Medulla oblongata (tissue), 1 donor: ENCODE data around the gene PTPRK.

Experiments used
- DNase-seq: peaks from one replicate; pipeline ENCODE4 v3.0.0-alpha.2; 2015; ENCODE audit errors: extremely low spot score

PTPRK gene

DNA sequence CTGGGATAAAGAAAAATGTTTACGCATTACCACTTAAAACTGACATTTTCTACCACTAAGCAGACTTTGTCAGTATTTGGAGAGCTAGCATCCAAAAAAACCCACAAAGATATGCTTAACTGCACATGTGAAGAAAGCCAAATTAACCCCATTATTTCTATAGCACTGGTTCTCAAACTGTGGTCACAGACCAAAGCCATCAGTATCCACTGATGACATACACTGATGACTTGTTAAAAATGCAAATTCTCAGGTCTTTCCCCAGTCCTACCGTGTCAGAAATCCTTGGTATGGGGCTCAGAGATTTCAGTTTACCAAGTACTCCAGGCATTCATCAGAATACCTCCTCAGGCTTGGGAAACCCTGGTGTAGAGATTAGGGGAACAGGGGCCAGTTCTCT, 230.2 kb downstream of the PTPRK start:
- no peak for DNase-seq

DNA sequence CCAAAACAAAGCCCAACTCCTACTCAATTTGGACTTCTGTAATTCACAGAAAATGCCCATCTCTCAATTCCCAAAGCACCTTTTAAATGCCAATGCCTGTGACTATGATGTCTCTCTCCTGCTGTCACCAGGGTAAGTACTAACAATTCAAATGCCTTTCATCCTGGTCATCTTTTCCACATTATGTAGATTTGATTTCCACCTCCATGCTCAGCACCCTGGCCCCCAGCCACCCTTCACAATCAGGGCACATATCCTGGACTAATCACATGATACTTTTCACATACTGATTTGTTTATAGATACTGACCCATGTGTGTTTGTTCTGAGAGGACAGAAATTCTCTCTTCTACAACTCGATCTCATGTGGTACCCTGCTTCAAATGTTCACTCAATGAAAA, 236.3 kb downstream of the PTPRK start:
- DNase-seq: no peak

DNA sequence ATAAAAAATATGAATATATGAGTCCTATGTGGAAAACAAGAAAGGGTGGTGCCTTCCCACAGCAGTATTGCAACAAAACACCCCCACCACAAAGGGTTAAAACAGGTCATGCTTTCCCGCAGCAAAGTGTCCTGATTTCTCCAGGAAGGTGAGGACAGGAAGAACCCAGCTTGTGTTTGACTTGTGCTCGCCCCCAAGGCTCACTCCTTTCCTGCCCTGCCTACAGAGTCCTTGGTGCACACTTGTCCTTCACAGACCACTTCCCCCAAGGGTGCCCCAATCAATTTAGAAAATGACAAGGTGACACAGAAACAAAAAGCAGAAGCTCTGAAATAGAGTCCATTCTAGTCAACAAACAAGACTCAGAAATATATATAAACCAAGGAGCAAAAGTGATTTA, 237.4 kb downstream of the PTPRK start:
- DNase-seq: no peak

DNA sequence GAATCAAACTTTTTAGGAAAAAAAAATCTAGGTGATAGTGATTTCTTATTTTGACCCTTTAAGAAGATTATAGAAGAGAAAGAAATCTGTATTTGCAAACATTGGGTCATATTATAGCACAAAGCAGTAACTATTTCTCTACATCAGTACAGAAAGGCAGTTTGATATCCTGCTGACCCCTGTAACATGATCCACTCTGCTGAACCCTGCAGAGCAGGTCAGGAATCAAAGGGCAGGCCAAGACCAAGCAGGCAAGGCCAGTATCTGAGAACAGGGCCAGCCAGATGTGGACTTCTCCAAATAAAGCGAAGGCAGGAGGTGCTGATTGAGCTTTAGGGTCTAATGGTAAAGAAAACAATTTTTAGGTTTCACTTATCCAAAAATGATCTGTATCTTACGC, 239.4 kb downstream of the PTPRK start:
- no peak for DNase-seq

DNA sequence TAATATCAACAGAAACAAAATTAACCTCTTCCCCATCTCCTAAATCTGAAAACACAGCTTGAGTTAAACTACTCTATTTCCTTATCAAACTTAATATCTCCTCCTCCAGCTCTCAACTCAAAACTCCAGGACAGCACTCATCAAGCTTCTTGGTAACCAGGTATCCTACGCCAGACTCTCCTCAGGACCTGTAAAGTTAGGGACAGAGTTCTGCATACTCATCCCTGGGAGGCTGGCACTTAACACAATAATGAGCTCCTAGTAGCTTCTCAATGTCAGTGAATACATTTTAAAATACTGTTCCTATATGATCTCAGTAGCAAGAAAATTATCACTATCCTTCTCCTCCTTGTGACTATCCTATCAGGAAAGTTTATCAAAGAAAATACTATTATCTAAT, 240.3 kb downstream of the PTPRK start:
- no peak for DNase-seq

DNA sequence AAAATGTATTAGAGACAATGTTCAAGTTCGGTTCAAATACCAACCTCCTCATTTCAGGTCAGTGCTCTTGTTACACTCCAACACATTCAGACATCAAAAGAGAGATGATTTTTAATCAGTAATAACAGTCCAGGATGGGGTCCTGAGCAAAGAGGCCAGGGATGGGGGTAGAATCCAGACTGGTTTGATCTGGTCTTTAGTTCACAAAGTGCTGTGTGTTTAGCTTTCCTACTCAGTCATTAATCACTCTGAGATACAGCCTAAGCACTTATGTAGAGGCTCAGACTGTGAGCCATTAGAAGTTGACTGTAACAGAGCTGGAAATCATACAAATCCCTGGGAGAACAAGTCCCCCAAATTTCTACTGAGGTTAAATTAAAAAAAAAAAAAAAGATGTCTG, 241.6 kb downstream of the PTPRK start:
- no peak for DNase-seq

DNA sequence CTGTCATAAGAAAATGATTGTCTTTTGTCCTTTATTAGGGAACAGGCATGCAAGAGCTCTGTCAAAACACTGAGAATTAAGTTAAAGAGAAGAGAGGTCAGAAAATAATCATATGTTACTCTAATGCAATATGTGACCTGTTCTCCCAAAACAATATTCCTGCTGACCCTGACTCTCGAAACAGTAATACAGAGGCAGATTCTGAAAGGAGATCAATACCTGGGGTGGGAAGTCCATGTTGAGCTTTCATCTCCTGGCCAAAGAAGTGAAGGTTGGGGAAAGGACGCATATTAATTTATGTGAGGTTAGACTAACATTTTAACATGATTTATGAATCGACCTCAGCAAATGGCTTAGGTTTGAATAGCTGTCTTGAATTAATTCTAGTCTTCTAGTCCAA, 243.0 kb downstream of the PTPRK start:
- no peak for DNase-seq

DNA sequence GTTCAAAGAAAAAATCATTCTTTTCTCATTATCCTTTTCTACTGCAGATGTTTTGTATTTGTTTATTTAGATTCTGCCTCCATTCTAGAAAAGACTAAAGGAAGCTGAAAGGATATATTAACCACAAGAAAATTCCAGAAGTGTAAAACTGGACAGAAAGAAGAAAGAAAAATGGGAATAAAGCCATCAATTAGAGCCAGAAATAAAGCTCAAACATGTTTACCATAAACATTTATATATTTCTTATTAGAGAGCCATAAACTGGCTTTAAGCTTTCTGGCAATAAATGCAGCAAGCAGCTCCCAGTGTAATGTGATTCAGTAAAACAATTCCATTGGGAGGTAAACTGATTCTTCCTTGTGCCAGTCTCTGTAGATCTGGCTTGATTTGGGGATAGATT, 244.1 kb downstream of the PTPRK start:
- no peak for DNase-seq

DNA sequence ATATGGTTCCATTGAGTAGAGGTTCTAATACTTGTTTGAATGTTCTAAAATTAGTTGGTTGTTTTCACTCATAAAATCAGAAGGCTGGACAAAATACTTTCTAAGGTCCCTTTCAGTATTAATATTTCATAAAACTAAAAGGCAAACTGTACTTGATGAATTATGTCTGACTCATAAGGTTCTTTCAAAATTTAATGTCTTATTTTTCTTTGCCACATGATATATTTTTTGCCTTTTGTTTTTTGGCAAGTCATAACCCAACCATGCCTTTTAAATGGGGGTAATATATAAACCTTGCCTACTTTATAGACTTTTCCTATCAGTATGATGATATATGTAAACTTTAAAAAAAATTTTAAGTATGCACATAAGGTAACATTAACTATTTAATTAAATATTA, 244.7 kb downstream of the PTPRK start:
- no peak for DNase-seq

DNA sequence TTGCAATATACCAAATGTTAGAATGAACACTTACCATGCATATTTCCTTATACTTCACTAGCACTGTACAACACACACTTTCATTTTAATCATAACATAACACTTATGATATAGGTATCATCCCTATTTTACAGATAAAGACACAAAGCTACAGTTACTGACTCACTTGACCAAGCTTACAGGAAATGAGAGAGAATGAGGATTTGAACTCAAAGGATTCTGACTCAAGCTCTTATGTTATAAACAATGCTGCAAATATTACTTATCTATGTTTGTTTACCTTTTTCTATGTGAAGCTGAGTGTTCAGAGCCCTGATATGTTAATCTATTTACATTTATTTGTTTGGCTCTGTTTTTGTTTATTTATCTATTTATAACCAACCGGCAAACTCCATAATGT, 245.4 kb downstream of the PTPRK start:
- no peak for DNase-seq

DNA sequence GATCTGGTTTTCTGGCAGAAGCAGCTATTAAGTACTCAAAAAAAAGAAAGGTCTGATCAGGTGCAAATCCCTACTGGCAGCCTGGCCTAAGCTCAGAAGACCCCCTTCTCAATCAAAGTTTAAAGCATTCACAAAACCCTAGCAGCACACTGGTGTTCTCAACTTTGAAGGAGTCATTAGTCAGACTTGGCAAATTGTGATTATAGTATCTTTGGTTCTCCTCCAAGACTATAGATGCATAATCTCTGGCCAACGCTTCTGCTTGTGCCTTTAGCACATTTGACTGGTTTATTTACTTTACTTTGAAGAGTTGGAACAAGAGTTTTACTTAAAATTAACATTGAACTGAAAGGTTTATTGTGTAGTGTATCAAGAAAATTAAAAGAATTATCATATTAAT, 248.9 kb downstream of the PTPRK start:
- DNase-seq: no peak

DNA sequence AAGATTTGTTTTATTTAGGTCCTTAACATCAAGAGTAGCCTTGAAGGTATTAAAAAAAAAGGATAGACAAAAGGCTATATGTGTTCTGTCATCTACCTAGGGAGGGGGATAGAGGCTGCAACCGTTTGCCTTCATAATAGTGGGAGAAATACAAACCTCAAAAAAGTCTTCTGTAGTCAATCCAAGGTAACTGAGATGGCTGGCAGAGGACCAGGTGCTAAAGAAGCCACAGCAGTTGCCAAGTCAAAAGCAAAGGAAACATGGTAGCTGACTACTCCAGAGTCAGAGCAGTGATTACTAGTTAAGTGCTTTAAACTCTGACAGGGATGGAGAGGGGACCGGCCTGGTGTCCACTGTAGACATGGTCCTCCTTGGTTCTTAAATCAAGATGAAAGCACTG, 249.4 kb downstream of the PTPRK start:
- no peak for DNase-seq

DNA sequence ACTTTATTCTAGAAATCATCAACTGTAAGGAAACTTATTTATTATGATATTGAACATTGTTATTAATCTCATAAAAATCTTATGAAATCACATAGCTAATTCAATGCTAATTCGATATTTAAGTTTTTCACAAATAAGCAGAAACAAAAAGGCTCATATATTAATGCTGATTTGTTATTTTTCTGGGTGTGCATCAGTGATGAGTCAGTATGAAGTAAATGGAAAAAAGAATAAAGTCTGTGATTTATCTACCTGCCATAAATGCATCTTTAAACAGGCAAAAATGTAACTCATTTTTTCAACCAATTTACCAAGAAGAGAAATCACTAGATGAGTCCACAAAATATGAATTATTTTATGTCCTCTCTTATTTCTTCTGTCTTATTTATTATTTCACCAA, 253.5 kb downstream of the PTPRK start:
- no peak for DNase-seq

DNA sequence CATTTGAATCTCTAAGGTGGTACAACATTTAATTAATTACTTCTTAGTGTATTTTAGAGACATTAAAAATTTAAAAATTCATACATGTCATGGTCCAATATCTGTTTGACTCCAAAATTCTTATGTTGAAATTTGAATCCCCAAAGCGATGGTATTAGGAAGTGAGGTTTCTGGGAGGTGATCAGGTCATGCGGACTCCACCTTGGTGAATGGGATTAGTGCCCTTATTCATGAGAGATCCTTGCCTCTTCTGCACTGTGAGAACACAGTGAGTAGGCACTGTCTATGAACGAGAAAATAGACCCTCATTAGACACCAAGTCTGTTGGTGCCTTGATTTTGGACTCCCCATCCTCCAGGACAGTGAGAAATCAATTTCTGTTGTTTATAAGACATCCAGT, 254.7 kb downstream of the PTPRK start:
- no peak for DNase-seq

DNA sequence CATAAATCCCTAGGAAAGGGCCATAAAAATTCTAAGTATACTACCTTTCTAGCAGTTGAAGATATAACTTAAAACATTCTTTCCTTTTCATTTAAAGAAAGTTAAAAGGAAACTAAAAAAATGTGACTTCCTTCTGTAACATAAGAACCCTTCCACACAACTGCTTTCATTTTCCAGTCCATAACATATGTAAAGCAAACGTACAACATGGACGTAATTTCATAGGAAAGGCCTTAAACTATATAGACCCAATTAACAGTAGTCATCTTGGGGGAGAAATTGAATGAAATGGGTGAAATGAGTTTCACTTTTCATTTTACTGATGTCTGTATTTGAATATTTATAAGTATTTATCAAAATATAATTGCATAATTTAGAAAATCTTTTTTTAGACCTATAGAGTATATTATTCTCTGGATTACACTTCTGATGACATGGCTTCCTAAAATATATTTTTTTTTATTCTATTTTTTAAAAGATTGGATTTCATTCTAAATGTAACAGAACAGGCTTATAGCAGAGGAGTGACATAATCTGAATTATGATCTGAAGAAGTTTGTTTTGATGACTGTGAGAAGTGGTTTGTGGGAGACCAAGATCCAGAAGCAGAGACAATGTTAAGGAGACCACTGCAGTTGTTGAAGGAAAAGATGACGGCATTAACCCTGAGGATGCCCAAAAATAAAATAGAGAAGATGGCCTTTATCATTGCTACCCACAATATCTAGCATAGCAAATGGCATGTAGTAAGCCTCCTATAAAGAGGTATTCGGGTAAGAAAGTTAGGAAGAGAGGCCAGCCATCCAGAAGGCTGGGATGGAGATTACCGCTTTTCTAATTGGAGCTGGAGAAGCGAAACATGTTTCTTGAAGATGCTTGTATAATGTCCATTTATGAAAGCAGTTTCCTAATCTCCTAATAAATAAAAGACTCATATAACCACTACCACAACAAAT, 260.4 kb downstream of the PTPRK start:
- DNase-seq: no peak

DNA sequence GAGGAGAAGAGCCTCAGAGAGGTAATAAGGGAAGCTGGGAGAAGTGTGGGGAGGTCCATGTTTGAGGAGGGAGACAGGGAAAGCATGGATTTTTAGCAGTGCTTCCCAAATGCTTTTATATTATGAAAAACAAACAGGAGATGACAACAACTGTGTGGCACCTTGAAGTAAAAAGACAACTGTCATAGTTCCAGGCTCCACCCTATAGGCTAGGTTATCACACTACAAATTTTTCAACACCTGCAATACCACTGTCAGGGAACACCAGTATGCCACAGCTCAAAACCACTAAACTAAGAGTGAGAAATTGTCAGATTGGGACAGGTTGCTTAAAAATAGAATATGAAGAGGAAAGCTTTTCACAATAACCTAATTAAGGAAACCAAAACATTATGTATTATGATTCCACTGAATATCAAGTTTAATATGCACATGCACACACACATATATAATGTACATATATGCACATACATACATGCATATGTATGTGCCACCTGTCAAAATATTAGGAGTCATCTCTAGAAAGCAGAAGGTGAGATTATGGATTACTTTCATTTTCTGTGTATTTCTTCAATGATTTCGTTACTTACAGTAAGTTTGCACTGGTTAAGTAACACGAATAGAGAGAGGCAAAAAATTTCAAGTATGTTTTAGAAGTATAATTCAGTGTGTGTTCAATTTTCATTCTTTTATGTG, 261.2 kb downstream of the PTPRK start:
- no peak for DNase-seq

DNA sequence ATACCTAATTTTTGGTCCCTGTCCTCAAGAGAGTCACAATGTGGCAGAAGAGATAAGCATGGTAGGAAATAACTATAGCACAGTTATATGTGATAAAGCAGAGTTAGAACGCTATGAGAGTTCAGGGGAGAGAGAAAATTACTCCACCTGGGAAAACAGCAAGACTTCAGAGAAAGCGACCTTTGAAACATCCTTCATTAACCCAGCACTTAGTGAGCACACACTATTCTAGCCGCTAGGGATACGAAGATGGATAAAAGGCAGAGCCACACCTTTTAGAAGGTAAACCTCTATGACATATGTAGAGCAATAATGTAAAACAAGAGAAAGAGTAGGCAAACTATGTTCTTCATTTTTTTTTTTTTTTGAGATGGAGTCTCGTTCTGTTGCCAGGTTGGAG, 264.3 kb downstream of the PTPRK start:
- DNase-seq: no peak

DNA sequence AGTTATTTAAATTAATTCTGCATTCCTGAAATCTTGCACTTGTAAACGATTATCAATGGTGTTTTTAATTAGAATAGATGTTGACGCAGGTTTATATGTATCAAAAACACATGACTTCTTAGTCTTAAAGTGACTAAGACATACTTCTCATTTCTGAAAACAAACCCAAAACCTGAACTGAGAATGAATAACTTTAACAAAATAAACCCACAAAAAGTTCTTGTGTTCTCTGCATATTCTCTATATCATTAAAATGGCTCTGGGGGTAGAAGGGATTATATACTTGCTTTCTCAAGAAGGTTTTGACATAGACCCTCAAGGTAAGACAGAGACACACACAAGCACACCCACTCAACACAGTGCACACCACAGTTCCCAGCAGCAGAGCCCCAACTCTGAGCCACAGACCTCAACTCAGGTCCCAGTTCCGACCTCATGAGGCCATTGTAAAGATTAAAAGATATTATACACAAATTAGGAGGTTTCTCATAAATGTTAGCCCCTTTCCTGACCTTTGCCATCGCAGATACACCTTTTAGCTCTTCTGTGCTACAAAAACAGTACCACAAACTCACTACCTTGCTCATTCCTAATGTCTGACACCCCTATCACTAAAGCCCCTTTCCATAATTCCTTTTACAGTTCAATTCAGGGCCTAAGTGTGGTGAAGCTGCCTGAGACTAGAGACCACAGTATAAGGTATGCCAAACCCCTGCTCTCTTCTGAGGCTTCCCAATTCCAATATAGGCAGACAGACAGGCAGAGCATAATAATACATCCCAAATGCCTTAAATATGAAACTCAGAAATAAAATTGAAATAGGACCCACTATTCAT, 267.8 kb downstream of the PTPRK start:
- DNase-seq: no peak

DNA sequence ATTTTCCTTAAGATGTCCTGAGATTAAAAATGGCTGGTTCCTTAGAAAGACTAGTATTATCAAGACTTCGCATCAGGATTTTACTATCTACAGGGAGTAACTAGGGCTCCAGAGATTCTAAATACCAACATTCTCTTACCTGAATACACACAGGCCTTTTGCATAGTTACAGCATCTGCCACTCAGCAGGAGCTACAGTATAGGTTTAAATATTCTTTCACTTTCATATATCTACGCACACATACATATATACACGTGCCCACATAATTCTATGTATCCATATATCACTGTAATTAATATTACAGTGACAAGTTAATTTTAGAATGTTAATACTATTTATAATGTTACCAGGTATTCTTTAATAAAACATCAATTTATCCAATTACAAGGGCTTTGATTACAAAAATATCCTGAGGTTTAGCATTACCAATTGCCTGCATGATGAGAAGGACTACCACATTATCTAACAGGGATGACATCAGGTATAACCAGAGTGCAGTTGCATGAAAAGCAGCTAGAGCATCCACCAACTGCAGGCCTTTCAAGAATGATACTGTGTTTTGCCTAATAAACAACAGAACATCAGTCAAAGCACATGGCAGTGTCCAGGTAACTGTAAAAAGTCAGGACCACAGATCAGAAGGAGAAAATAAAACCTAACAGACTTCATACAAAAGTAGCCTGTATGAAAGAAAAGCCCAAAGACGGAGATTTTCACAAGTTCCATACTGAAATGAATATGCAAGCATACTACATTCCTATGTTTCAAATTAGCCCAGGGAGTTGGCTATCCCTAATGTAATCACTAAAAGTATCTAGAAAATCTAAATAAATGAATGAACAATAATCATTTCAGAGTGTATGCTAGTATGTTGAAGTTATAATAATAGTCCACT, 268.7 kb downstream of the PTPRK start:
- DNase-seq: no peak

DNA sequence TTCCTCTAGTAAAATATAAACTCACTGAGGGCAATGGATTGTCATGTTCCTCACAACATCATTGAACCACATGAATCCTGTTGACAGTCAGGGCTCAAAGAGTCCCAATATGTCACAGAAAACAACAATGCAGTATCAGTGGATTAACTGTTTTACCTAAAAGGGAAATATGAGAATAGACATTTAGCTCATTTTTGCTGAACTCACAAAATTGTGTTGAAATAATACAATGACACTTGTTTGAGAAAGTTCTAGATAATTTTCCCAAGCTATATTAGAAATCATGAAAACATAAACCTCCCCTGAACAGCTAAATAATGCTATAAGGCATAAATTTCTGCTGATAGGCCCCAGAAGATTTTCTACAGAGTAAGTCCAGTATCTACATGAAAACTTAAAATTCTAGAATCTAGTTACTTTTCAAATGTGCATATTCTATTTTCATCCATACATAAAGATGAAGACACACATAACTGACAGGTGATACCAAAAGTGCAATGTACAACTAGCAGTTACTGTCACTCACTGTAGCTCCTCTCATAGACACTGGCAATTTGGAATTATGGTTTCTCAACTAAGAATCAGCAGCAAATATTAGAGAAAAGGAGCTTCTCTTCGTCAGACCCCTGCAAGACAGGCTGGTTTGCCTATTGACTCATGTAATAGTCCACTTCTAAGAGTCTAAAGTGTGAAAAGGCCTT, 269.9 kb downstream of the PTPRK start:
- DNase-seq: no peak

DNA sequence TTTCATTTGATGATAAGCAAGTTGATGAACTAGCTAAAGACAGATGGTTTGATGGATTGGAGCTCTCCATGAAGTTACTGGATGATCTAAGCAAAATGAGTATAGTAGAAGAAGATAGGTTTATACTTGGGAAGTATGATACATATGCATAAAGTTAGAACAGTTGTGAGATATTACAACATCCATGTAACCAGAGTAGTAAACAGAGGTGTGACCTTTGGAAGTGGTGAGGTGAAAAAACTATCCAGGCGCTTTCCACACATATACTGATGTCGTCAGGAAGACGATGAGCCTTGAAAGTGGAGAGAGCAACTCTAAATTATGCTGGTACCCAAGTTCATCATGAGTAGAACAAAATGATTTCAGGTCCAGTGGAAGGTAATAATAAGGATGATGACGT, 271.0 kb downstream of the PTPRK start:
- DNase-seq: no peak
